Measurements from ENCODE around the gene DYNLL1.

The DYNLL1 gene

DNA sequence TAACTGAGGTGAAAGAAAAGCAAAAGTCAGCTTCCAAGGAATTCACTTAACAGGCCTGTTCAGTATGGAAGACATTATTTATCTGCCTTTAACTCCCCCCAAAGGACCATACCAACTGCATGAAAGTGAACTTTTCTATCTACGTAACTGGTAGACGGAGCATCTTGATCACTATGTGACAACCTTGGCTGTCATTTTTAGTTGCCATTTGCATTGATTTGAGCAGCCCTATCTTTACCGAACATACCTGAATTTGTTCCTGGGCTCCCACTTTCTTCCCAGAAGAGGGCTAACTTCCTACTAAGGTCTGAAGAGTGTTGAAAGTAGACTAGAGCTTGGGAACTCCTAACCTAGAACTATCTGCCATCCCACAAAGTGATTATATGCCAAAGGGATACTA lies 35.8 kb upstream of the DYNLL1 start:
- Histone ChIP-seq H3K36me3 (ENCODE audit: control insufficient read depth in 1 of 2, insufficient read depth in 2 of 2, low read depth in 1 of 2, low read length in 2 of 2) (peaks cover 53 to 94% of the 10 kb centered on the region in 2 experiments), H3K27me3 (ENCODE audit: control insufficient read depth in 1 of 2, insufficient read depth in 1 of 2, low read length in 2 of 2) (no peaks in the 10 kb centered on the region), H3K18ac (ENCODE audit: low read depth in 1 of 2, low read length in 2 of 2) (no peak overlapping the region), H3K4me3 (ENCODE audit: insufficient read depth in 1 of 2, low read depth in 1 of 2, low read length in 2 of 2) (no peak overlapping the region), H2BK5ac (ENCODE audit: low read depth, low read length, poor library complexity, severe bottlenecking) (no peak overlapping the region), H3K14ac (ENCODE audit: low read length in 2 of 2) (no peak overlapping the region), H3K4me2 (ENCODE audit: low read length, poor library complexity, severe bottlenecking) (no peak overlapping the region), H2AFZ (ENCODE audit: low read depth, low read length) (no peak overlapping the region), H3K4me1 (ENCODE audit: control insufficient read depth, insufficient read depth, low read depth, low read length) (no peaks in the 10 kb centered on the region), H4K91ac (ENCODE audit: low read length) (no peak overlapping the region), H3K27ac (ENCODE audit: low read length, poor library complexity, severe bottlenecking) (no peak overlapping the region), H3K23ac (ENCODE audit: low read length in 2 of 2) (no peak overlapping the region), H3K9me3 (ENCODE audit: control insufficient read depth, low read length) (no peaks in the 10 kb centered on the region), H2BK120ac (ENCODE audit: low read depth, low read length) (no peak overlapping the region), H2BK12ac (ENCODE audit: low read length in 2 of 2) (no peak overlapping the region), H2AK5ac (ENCODE audit: low read length, severe bottlenecking) (no peak overlapping the region), H3K4ac (ENCODE audit: low read depth in 1 of 2, low read length in 2 of 2) (no peak overlapping the region), H2BK15ac (ENCODE audit: low read depth, poor library complexity, severe bottlenecking) (no peak overlapping the region), H3K9ac (ENCODE audit: low read length) (no peak overlapping the region), H3K79me1 (replicated peaks; ENCODE audit: low read length, poor library complexity, severe bottlenecking) (peaks cover 22% of the 10 kb centered on the region), H4K8ac (ENCODE audit: low read length) (no peak overlapping the region)
- WGBS: 98% methylated on average over 3 of the region's 3 CpGs
- DNase-seq: no peak

- Histone ChIP-seq H3K36me3 (ENCODE audit: control insufficient read depth in 1 of 2, insufficient read depth in 2 of 2, low read depth in 1 of 2, low read length in 2 of 2) (peaks cover 40 to 87% of the 10 kb centered on the region in 2 experiments), H3K4me1 (ENCODE audit: control insufficient read depth, insufficient read depth, low read depth, low read length) (peaks cover 2% of the 10 kb centered on the region), H3K9me3 (ENCODE audit: control insufficient read depth, low read length) (no peaks in the 10 kb centered on the region), H3K4ac (ENCODE audit: low read depth in 1 of 2, low read length in 2 of 2) (no peak overlapping the region), H2AFZ (ENCODE audit: low read depth, low read length) (no peak overlapping the region), H2AK5ac (ENCODE audit: low read length, severe bottlenecking) (no peak overlapping the region), H3K14ac (ENCODE audit: low read length in 2 of 2) (no peak overlapping the region), H3K4me3 (ENCODE audit: insufficient read depth in 1 of 2, low read depth in 1 of 2, low read length in 2 of 2) (no peak overlapping the region), H3K4me2 (ENCODE audit: low read length, poor library complexity, severe bottlenecking) (no peak overlapping the region), H2BK15ac (ENCODE audit: low read depth, poor library complexity, severe bottlenecking) (no peak overlapping the region), H4K91ac (ENCODE audit: low read length) (no peak overlapping the region), H3K23ac (ENCODE audit: low read length in 2 of 2) (no peak overlapping the region), H3K27ac (ENCODE audit: low read length, poor library complexity, severe bottlenecking) (no peak overlapping the region), H3K79me1 (replicated peaks; ENCODE audit: low read length, poor library complexity, severe bottlenecking) (peaks cover 16% of the 10 kb centered on the region), H2BK5ac (ENCODE audit: low read depth, low read length, poor library complexity, severe bottlenecking) (no peak overlapping the region), H3K9ac (ENCODE audit: low read length) (peak overlapping the region; percentile 11), H3K18ac (ENCODE audit: low read depth in 1 of 2, low read length in 2 of 2) (no peak overlapping the region), H3K27me3 (ENCODE audit: control insufficient read depth in 1 of 2, insufficient read depth in 1 of 2, low read length in 2 of 2) (no peaks in the 10 kb centered on the region), H2BK12ac (ENCODE audit: low read length in 2 of 2) (no peak overlapping the region), H4K8ac (ENCODE audit: low read length) (no peak overlapping the region), H2BK120ac (ENCODE audit: low read depth, low read length) (no peak overlapping the region)
- DNase-seq: no peak
- WGBS: 96% methylated on average over 1 of the region's 3 CpGs
These were observed 33.7 kb upstream of the DYNLL1 start for GRCh38 chr12:120462099-120462640.

GRCh38 chr12:120463712-120464111 lies 32.2 kb upstream of the DYNLL1 start:
- Histone ChIP-seq H3K36me3 (ENCODE audit: control insufficient read depth in 1 of 2, insufficient read depth in 2 of 2, low read depth in 1 of 2, low read length in 2 of 2) (peaks cover 32 to 79% of the 10 kb centered on the region in 2 experiments), H3K27me3 (ENCODE audit: control insufficient read depth in 1 of 2, insufficient read depth in 1 of 2, low read length in 2 of 2) (no peaks in the 10 kb centered on the region), H3K9ac (ENCODE audit: low read length) (peak overlapping the region; percentile 11), H3K14ac (ENCODE audit: low read length in 2 of 2) (no peak overlapping the region), H4K91ac (ENCODE audit: low read length) (no peak overlapping the region), H3K79me1 (replicated peaks; ENCODE audit: low read length, poor library complexity, severe bottlenecking) (peaks cover 13% of the 10 kb centered on the region), H3K9me3 (ENCODE audit: control insufficient read depth, low read length) (no peaks in the 10 kb centered on the region), H3K18ac (ENCODE audit: low read depth in 1 of 2, low read length in 2 of 2) (no peak overlapping the region), H3K4ac (ENCODE audit: low read depth in 1 of 2, low read length in 2 of 2) (no peak overlapping the region), H4K8ac (ENCODE audit: low read length) (peak overlapping the region; percentile 51), H3K4me2 (ENCODE audit: low read length, poor library complexity, severe bottlenecking) (no peak overlapping the region), H2BK120ac (ENCODE audit: low read depth, low read length) (no peak overlapping the region), H3K23ac (ENCODE audit: low read length in 2 of 2) (no peak overlapping the region), H2BK15ac (ENCODE audit: low read depth, poor library complexity, severe bottlenecking) (no peak overlapping the region), H2AFZ (ENCODE audit: low read depth, low read length) (no peak overlapping the region), H3K4me3 (ENCODE audit: insufficient read depth in 1 of 2, low read depth in 1 of 2, low read length in 2 of 2) (no peak overlapping the region), H2AK5ac (ENCODE audit: low read length, severe bottlenecking) (no peak overlapping the region), H3K4me1 (ENCODE audit: control insufficient read depth, insufficient read depth, low read depth, low read length) (peaks cover 6% of the 10 kb centered on the region), H2BK5ac (ENCODE audit: low read depth, low read length, poor library complexity, severe bottlenecking) (no peak overlapping the region), H2BK12ac (ENCODE audit: low read length in 2 of 2) (no peak overlapping the region), H3K27ac (ENCODE audit: low read length, poor library complexity, severe bottlenecking) (no peak overlapping the region)
- WGBS: 96% methylated on average over 5 of the region's 5 CpGs
- no peak for DNase-seq

DNA sequence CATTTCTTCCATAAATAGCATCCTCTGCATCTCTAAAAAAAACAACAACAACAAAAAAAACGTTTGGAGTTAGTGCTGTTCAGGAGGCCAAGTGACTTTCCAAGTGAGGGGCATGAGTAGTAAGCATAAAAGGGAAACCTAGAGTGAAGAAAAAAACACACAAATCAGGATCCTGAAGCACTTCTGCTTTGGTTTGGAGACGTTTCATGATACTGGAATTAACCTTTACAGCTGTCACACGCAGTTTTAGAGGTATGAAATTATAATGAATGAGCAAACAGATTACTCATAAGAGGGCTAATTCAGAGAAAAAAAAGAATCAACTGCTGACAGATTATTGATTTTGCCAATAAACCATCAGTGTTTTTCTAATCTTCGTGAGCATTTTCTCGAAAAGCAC lies 30.2 kb upstream of the DYNLL1 start:
- Histone ChIP-seq H4K91ac (ENCODE audit: low read length) (no peak overlapping the region), H3K9me3 (ENCODE audit: control insufficient read depth, low read length) (no peaks in the 10 kb centered on the region), H3K14ac (ENCODE audit: low read length in 2 of 2) (no peak overlapping the region), H3K4ac (ENCODE audit: low read depth in 1 of 2, low read length in 2 of 2) (no peak overlapping the region), H2BK15ac (ENCODE audit: low read depth, poor library complexity, severe bottlenecking) (no peak overlapping the region), H2AK5ac (ENCODE audit: low read length, severe bottlenecking) (no peak overlapping the region), H2BK120ac (ENCODE audit: low read depth, low read length) (no peak overlapping the region), H3K4me2 (ENCODE audit: low read length, poor library complexity, severe bottlenecking) (no peak overlapping the region), H3K27me3 (ENCODE audit: control insufficient read depth in 1 of 2, insufficient read depth in 1 of 2, low read length in 2 of 2) (no peaks in the 10 kb centered on the region), H3K27ac (ENCODE audit: low read length, poor library complexity, severe bottlenecking) (no peak overlapping the region), H2BK5ac (ENCODE audit: low read depth, low read length, poor library complexity, severe bottlenecking) (no peak overlapping the region), H3K79me1 (replicated peaks; ENCODE audit: low read length, poor library complexity, severe bottlenecking) (peaks cover 17% of the 10 kb centered on the region), H3K23ac (ENCODE audit: low read length in 2 of 2) (no peak overlapping the region), H3K36me3 (ENCODE audit: control insufficient read depth in 1 of 2, insufficient read depth in 2 of 2, low read depth in 1 of 2, low read length in 2 of 2) (peaks cover 24 to 62% of the 10 kb centered on the region in 2 experiments), H4K8ac (ENCODE audit: low read length) (no peak overlapping the region), H3K18ac (ENCODE audit: low read depth in 1 of 2, low read length in 2 of 2) (no peak overlapping the region), H2BK12ac (ENCODE audit: low read length in 2 of 2) (no peak overlapping the region), H3K9ac (ENCODE audit: low read length) (peak overlapping the region; percentile 59), H3K4me1 (ENCODE audit: control insufficient read depth, insufficient read depth, low read depth, low read length) (peaks cover 12% of the 10 kb centered on the region), H3K4me3 (ENCODE audit: insufficient read depth in 1 of 2, low read depth in 1 of 2, low read length in 2 of 2) (no peak overlapping the region), H2AFZ (ENCODE audit: low read depth, low read length) (no peak overlapping the region)
- 50% methylated on average over 4 of the region's 5 CpGs for WGBS
- no peak for DNase-seq
